Right renal pelvis (tissue), 4 donors: ENCODE data around the gene GNAO1. TPM values are rescaled to one million over a fixed set of nuclear protein-coding genes. Genes with fewer than 3 reads are reported as not detected.

Experiments used
- DNase-seq, 4 donors: peaks; one replicate each; pipeline ENCODE4 v3.0.0-alpha.2; 2013; ENCODE audit warnings: low read depth in 4 of 4, low spot score in 3 of 4, missing footprints in 1 of 4
- polyA plus RNA-seq, 4 donors: library from polyadenylated mRNA; unstranded; fragments of 120-200 nt; gene quantifications; one replicate each; pipeline ENCODE4 v1.2.1, GENCODE V29; 2013; ENCODE audit not compliant: insufficient read length in 4 of 4

Gene GNAO1
- polyA plus RNA-seq, 4 donors = 4.7 to 7.1 (median 6.4) TPM

GRCh38 chr16:56234737-56235136, 43.4 kb downstream of the GNAO1 start:
- no peak for DNase-seq

GRCh38 chr16:56237451-56237930, 46.2 kb downstream of the GNAO1 start:
- DNase-seq = peak in 1 of 4 donors; percentile 36

GRCh38 chr16:56238188-56238587, 46.9 kb downstream of the GNAO1 start:
- DNase-seq = no peak

- no peak for DNase-seq
Observed at GRCh38 chr16:56241596-56241995, 50.3 kb downstream of the GNAO1 start.

GRCh38 chr16:56242740-56243139, 51.5 kb downstream of the GNAO1 start:
- no peak for DNase-seq

- no peak for DNase-seq
Observed at GRCh38 chr16:56244612-56245011, 53.3 kb downstream of the GNAO1 start.

- DNase-seq = no peak
Observed at GRCh38 chr16:56245197-56245596, 53.9 kb downstream of the GNAO1 start.

GRCh38 chr16:56246051-56246817, 54.9 kb downstream of the GNAO1 start:
- DNase-seq = no peak

- no peak for DNase-seq
Observed at GRCh38 chr16:56247018-56247417, 55.7 kb downstream of the GNAO1 start.

- DNase-seq = no peak
Observed at GRCh38 chr16:56247808-56248207, 56.5 kb downstream of the GNAO1 start.

GRCh38 chr16:56252835-56253234, 61.5 kb downstream of the GNAO1 start:
- no peak for DNase-seq

GRCh38 chr16:56255904-56256303, 64.6 kb downstream of the GNAO1 start:
- DNase-seq = no peak

GRCh38 chr16:56257239-56257638, 66.0 kb downstream of the GNAO1 start:
- no peak for DNase-seq

GRCh38 chr16:56257666-56258342, 66.5 kb downstream of the GNAO1 start:
- peak in 2 of 4 donors; percentile 41 to 57 for DNase-seq

GRCh38 chr16:56258508-56259424, 67.5 kb downstream of the GNAO1 start:
- no peak for DNase-seq

GRCh38 chr16:56259425-56259779, 68.1 kb downstream of the GNAO1 start:
- DNase-seq = no peak

- no peak for DNase-seq
Observed at GRCh38 chr16:56260378-56261160, 69.3 kb downstream of the GNAO1 start.

- DNase-seq = no peak
Observed at GRCh38 chr16:56261656-56262055, 70.4 kb downstream of the GNAO1 start.

- DNase-seq = no peak
Observed at GRCh38 chr16:56262148-56262547, 70.9 kb downstream of the GNAO1 start.

- DNase-seq = no peak
Observed at GRCh38 chr16:56262551-56263245, 71.4 kb downstream of the GNAO1 start.
